HG03135 (cell line): ENCODE measurements around the gene TACR2.
"Not testable (repeated sequence)": the region's sequence is repeated elsewhere in the genome, so short reads cannot be mapped to it uniquely, and the experiment has no call there.

Experiments
- ATAC-seq: cut with Tn5 transposase; IDR thresholded peaks from one replicate; pipeline ENCODE4 v1.9.1; 2021; ENCODE audit warnings: mild to moderate bottlenecking, moderate library complexity; ENCODE audit not compliant: unreplicated experiment

TACR2 gene

GRCh38 chr10:69451209-69451783 lies 34.6 kb upstream of the TACR2 start, which contains the start of gene TSPAN15:
TSPAN15 (plus strand) TSS chr10:69451465; CDS start chr10:69451595, 130 bp downstream.
- no peak for ATAC-seq

GRCh38 chr10:69450395-69450794 lies 33.7 kb upstream of the TACR2 start:
- ATAC-seq = not testable (repeated sequence)

- no peak for ATAC-seq
These were observed 33.1 kb upstream of the TACR2 start for GRCh38 chr10:69449841-69450240.

GRCh38 chr10:69446650-69447151 lies 30.0 kb upstream of the TACR2 start:
- ATAC-seq = no peak

GRCh38 chr10:69446229-69446628 lies 29.5 kb upstream of the TACR2 start:
- no peak for ATAC-seq

GRCh38 chr10:69445041-69445440 lies 28.3 kb upstream of the TACR2 start:
- ATAC-seq = no peak

GRCh38 chr10:69443354-69443753 lies 26.6 kb upstream of the TACR2 start:
- ATAC-seq = no peak

- ATAC-seq = no peak
These were observed 23.2 kb upstream of the TACR2 start for GRCh38 chr10:69439813-69440506.

GRCh38 chr10:69439350-69439739 lies 22.6 kb upstream of the TACR2 start:
- no peak for ATAC-seq

GRCh38 chr10:69438536-69439349 lies 22.0 kb upstream of the TACR2 start:
- no peak for ATAC-seq

GRCh38 chr10:69437321-69438259 lies 20.9 kb upstream of the TACR2 start:
- ATAC-seq = no peak

- ATAC-seq = no peak
These were observed 19.3 kb upstream of the TACR2 start for GRCh38 chr10:69435966-69436520.

- ATAC-seq = no peak
These were observed 18.2 kb upstream of the TACR2 start for GRCh38 chr10:69434926-69435325.

GRCh38 chr10:69434169-69434568 lies 17.5 kb upstream of the TACR2 start:
- no peak for ATAC-seq

- no peak for ATAC-seq
These were observed 11.4 kb upstream of the TACR2 start for GRCh38 chr10:69428165-69428564.

GRCh38 chr10:69426376-69426727 lies 9.6 kb upstream of the TACR2 start:
- no peak for ATAC-seq

- no peak for ATAC-seq
These were observed 9.0 kb upstream of the TACR2 start for GRCh38 chr10:69425511-69426298.

- ATAC-seq = no peak
These were observed 8.3 kb upstream of the TACR2 start for GRCh38 chr10:69425041-69425440.

- ATAC-seq = no peak
These were observed 6.0 kb upstream of the TACR2 start for GRCh38 chr10:69422676-69423075.
